ENCODE measurements around the gene RPL13.

- no peak for TF ChIP-seq POLR2AphosphoS5 (IDR thresholded peaks at IDR 0.05; ENCODE audit: low read depth, low read length)
- no peak for TF ChIP-seq SIN3A (IDR thresholded peaks at IDR 0.05; ENCODE audit: borderline replicate concordance, insufficient read depth, low read length)
These were observed 19.9 kb upstream of the RPL13 start for GRCh38 chr16:89540557-89540956.

Measured in PFSK-1 (cell line).